Activated CD4-positive, alpha-beta memory T cell treated with anti-CD3 and anti-CD28 coated beads for 36 hours (primary cell): ENCODE data around the gene RBM17. TPM values are rescaled to one million over a fixed set of nuclear protein-coding genes. Genes with fewer than 3 reads are reported as not detected.

Experiments used
- CTCF ChIA-PET: fragments of 350-600 bp; sonication (Branson Sonifier 250); formaldehyde crosslinking; loops from one replicate; lab custom pipeline; 2021; ENCODE audit warnings: antibody characterized with exemption, inconsistent platforms; lab: Charles Lee
- POLR2A ChIA-PET: fragments of 350-600 bp; sonication (Branson Sonifier 250); formaldehyde crosslinking; loops from one replicate; lab custom pipeline; 2021; ENCODE audit warnings: antibody characterized with exemption; lab: Charles Lee
- DNase-seq: peaks from one replicate; pipeline ENCODE4 v3.0.0-alpha.2; 2020
- H3K27ac Mint-ChIP-seq: one replicate; pipeline ENCODE4 v1.8.0; 2021; ENCODE audit warnings: mixed read lengths
- H3K27me3 Mint-ChIP-seq: one replicate; pipeline ENCODE4 v1.8.0; 2021; ENCODE audit warnings: mixed read lengths
- H3K36me3 Mint-ChIP-seq: one replicate; pipeline ENCODE4 v1.8.0; 2021; ENCODE audit warnings: mixed read lengths
- H3K4me1 Mint-ChIP-seq: one replicate; pipeline ENCODE4 v1.8.0; 2021; ENCODE audit warnings: low read depth, mixed read lengths
- H3K4me3 Mint-ChIP-seq: one replicate; pipeline ENCODE4 v1.8.0; 2021; ENCODE audit warnings: mild to moderate bottlenecking, mixed read lengths
- H3K9me3 Mint-ChIP-seq: one replicate; pipeline ENCODE4 v1.8.0; 2021; ENCODE audit warnings: mixed read lengths
- intact Hi-C: fragments of 100-400 bp; cut with micrococcal nuclease; formaldehyde crosslinking; loops from one replicate; pipeline ENCODE4 v1.15.1; 2023
- total RNA-seq, 2 experiments: library from RNA; stranded (reverse); gene quantifications; one replicate each; pipeline ENCODE4 v1.2.3, GENCODE V29; 2021

Gene RBM17
- total RNA-seq, 2 experiments from 2014 or later, result 151 to 155 TPM

- POLR2A ChIA-PET, result interaction anchor here (1.2 to 3.6 kb wide), 4 partner anchors 9 to 25 kb away, joined by 3 to 21 read pairs (median 6); no protein-coding TSS in a partner anchor
- H3K36me3 Mint-ChIP-seq, result peaks cover 7% of the 10 kb centered on the region
- peaks cover 84% of the 10 kb centered on the region for H3K4me1 Mint-ChIP-seq
- peaks cover 1% of the 10 kb centered on the region for H3K27me3 Mint-ChIP-seq
- H3K27ac Mint-ChIP-seq, result peak overlapping the region; percentile 83
- intact Hi-C loops, result loop anchor here (2.0 to 10.0 kb wide), 3 partner anchors 18 to 167 kb away; partner anchors contain the start of gene IL15RA
- H3K9me3 Mint-ChIP-seq, result no peaks in the 10 kb centered on the region
- peak; percentile 93 for DNase-seq
- CTCF ChIA-PET, result interaction anchor here (0.9 to 1.5 kb wide), 6 partner anchors 8 to 262 kb away, joined by 3 to 8 read pairs (median 4); partner anchors contain the start of gene PFKFB3
- H3K4me3 Mint-ChIP-seq, result peak overlapping the region; percentile 80
Observed at GRCh38 chr10:6144406-6145165, 55.8 kb downstream of the RBM17 start.

DNA sequence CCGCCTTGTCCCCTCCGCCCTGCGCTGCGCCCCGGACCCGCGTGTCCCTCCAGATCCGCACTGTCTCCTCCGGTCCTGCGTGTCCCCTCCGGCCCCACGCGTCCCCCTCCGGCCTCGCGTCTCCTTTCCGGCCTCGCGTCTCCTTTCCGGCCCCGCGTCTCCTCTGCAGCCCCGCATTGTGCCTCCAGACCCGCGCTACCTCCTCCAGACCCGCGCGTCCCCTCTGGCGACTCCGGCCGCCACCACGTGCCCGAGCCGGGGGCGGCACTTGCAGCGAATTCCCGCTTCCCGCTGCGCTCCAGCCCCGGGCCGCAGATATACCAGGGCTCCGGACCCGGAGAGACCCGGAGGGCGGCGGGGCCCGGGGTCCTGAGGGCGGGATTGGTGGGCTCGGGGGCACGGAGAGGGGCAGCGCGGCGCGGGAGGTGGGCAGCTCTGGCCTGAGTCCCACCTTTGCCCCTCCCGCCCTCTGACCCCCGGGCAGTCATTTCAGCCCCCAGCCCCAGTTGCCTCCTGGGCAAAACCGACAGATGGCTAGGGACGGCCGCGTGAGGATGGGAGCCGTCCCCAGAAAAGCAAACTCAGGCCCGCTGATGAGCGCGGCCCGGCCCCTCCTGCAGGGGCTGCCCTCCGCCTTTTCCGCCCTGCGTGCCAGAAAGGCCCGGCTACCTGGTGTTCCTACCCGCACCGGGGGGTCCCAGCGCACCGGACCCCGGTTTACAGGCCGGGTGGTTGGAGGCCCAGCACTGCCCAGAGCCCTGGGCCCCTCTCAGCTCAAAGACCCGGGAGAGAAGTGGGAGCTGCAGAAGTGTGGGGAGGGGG is 56.5 kb downstream of the RBM17 start:
- peak overlapping the region; percentile 80 for H3K4me3 Mint-ChIP-seq
- H3K36me3 Mint-ChIP-seq, result peaks cover 7% of the 10 kb centered on the region
- H3K4me1 Mint-ChIP-seq, result peaks cover 82% of the 10 kb centered on the region
- DNase-seq, result peak; percentile 17
- H3K27me3 Mint-ChIP-seq, result no peaks in the 10 kb centered on the region
- ChIA-PET CTCF (interaction anchor here (1.0 to 1.5 kb wide), 4 partner anchors 9 to 59 kb away, joined by 3 to 8 read pairs (median 6); partner anchors contain the start of gene PFKFB3), POLR2A (interaction anchor here (1.5 to 3.6 kb wide), 3 partner anchors 9 to 18 kb away, joined by 3 to 21 read pairs (median 8); no protein-coding TSS in a partner anchor)
- intact Hi-C loops, result loop anchor here (2.0 to 10.0 kb wide), 2 partner anchors 17 to 129 kb away; no protein-coding TSS in a partner anchor
- no peaks in the 10 kb centered on the region for H3K9me3 Mint-ChIP-seq
- peak overlapping the region; percentile 74 for H3K27ac Mint-ChIP-seq

- no peaks in the 10 kb centered on the region for H3K27me3 Mint-ChIP-seq
- CTCF ChIA-PET, result interaction anchor here (1.0 to 2.4 kb wide), 2 partner anchors 10 to 60 kb away, joined by 3 to 10 read pairs; no protein-coding TSS in a partner anchor
- H3K27ac Mint-ChIP-seq, result peak overlapping the region; percentile 58
- peak overlapping the region; percentile 80 for H3K4me3 Mint-ChIP-seq
- intact Hi-C loops, result loop anchor here (10.0 kb wide), 1 partner anchor 129 kb away; no protein-coding TSS in a partner anchor
- no peak for DNase-seq
- H3K36me3 Mint-ChIP-seq, result peaks cover 7% of the 10 kb centered on the region
- no peaks in the 10 kb centered on the region for H3K9me3 Mint-ChIP-seq
- H3K4me1 Mint-ChIP-seq, result peaks cover 80% of the 10 kb centered on the region
- POLR2A ChIA-PET, result interaction anchor here (1.6 kb wide), 1 partner anchor 10 kb away, joined by 5 read pairs; no protein-coding TSS in a partner anchor
Observed at GRCh38 chr10:6146013-6146785, 57.4 kb downstream of the RBM17 start.

DNA sequence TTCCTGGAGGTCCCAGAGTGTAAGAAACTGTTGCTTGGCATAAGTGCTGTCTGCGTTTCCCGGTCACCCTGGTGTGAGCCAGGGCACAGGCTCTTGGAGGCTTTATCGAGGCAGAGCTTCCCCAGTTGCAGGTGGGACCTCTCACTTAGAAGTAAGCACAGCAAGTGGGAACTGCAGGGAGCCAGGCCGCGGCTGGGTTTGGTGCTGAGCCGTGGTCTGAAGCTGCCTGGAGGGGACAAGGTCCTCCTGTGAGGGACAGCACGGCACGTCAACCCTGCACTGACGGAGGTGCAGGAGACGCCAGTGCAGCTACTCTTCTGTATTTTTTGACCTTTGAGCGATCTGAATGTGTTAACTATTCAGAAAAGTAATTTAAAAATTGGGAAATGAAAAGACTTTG is 58.1 kb downstream of the RBM17 start:
- Mint-ChIP-seq H3K27ac (no peak overlapping the region), H3K36me3 (peaks cover 7% of the 10 kb centered on the region), H3K9me3 (no peaks in the 10 kb centered on the region), H3K4me1 (peaks cover 77% of the 10 kb centered on the region), H3K27me3 (no peaks in the 10 kb centered on the region), H3K4me3 (no peak overlapping the region)
- POLR2A ChIA-PET, result interaction anchor here (1.6 kb wide), 1 partner anchor 11 kb away, joined by 5 read pairs; no protein-coding TSS in a partner anchor
- CTCF ChIA-PET, result interaction anchor here (2.4 kb wide), 1 partner anchor 10 kb away, joined by 10 read pairs; no protein-coding TSS in a partner anchor
- no peak for DNase-seq
- intact Hi-C loops, result loop anchor here (10.0 kb wide), 1 partner anchor 128 kb away; no protein-coding TSS in a partner anchor

- Mint-ChIP-seq H3K4me3 (no peak overlapping the region), H3K36me3 (peaks cover 7% of the 10 kb centered on the region), H3K9me3 (no peaks in the 10 kb centered on the region), H3K4me1 (peaks cover 64% of the 10 kb centered on the region), H3K27ac (peak overlapping the region; percentile 24), H3K27me3 (no peaks in the 10 kb centered on the region)
- intact Hi-C loops, result loop anchor here (10.0 kb wide), 1 partner anchor 127 kb away; no protein-coding TSS in a partner anchor
- DNase-seq, result peak; percentile 44
- CTCF ChIA-PET, result interaction anchor here (0.6 to 4.7 kb wide), 6 partner anchors 12 to 253 kb away, joined by 3 to 23 read pairs (median 4); no protein-coding TSS in a partner anchor
- POLR2A ChIA-PET, result interaction anchor here (1.9 kb wide), 1 partner anchor 58 kb away, joined by 4 read pairs; no protein-coding TSS in a partner anchor
Observed at GRCh38 chr10:6148251-6148701, 59.4 kb downstream of the RBM17 start.

- DNase-seq, result peak; percentile 46
- intact Hi-C loops, result loop anchor here (10.0 kb wide), 1 partner anchor 126 kb away; no protein-coding TSS in a partner anchor
- Mint-ChIP-seq H3K27ac (no peak overlapping the region), H3K9me3 (no peaks in the 10 kb centered on the region), H3K4me1 (peaks cover 58% of the 10 kb centered on the region), H3K27me3 (no peaks in the 10 kb centered on the region), H3K36me3 (peaks cover 7% of the 10 kb centered on the region), H3K4me3 (no peak overlapping the region)
- POLR2A ChIA-PET, result interaction anchor here (1.5 to 1.9 kb wide), 2 partner anchors 54 to 59 kb away, joined by 3 to 4 read pairs; partner anchors contain the start of gene PFKFB3
- CTCF ChIA-PET, result interaction anchor here (1.3 to 4.7 kb wide), 4 partner anchors 12 to 253 kb away, joined by 3 to 23 read pairs (median 8); no protein-coding TSS in a partner anchor
Observed at GRCh38 chr10:6148908-6149307, 60.1 kb downstream of the RBM17 start.

GRCh38 chr10:6151087-6151977 is 62.5 kb downstream of the RBM17 start:
- Mint-ChIP-seq H3K36me3 (peaks cover 5% of the 10 kb centered on the region), H3K4me3 (no peak overlapping the region), H3K27ac (peak overlapping the region; percentile 15), H3K4me1 (peaks cover 47% of the 10 kb centered on the region), H3K9me3 (no peaks in the 10 kb centered on the region), H3K27me3 (no peaks in the 10 kb centered on the region)
- DNase-seq, result peak; percentile 61
- intact Hi-C loops, result loop anchor here (1.0 kb wide), 1 partner anchor 42 kb away; no protein-coding TSS in a partner anchor
- CTCF ChIA-PET, result interaction anchor here (0.7 to 4.7 kb wide), 26 partner anchors 8 to 258 kb away, joined by 3 to 39 read pairs (median 5); partner anchors contain the start of gene PFKFB3
- POLR2A ChIA-PET, result interaction anchor here (0.7 to 1.7 kb wide), 4 partner anchors 9 to 51 kb away, joined by 4 to 5 read pairs (median 4); partner anchors contain the start of gene PFKFB3

DNA sequence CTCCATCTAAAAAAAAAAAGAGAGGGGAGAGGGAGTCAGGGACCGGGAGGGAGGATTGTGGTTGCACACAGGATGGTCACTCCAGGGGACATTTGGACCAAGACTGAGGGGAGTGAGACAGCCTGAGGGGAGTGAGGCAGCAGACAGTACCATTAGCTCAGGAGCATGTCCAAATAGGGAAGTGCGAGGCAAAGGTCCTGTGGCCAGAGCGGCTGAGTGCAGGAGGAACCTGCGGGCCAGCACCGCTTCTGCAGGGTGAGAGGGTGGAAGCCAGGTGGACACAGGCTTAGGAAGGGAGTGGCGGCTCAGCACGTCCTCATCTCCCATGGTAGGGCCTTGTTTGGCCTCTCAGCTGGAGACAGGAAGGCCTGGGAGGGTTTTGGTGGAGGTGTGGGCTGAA is 65.0 kb downstream of the RBM17 start:
- intact Hi-C loops, result no loop called here
- H3K4me3 Mint-ChIP-seq, result no peak overlapping the region
- H3K27ac Mint-ChIP-seq, result no peak overlapping the region
- H3K9me3 Mint-ChIP-seq, result no peaks in the 10 kb centered on the region
- CTCF ChIA-PET, result interaction anchor here (1.0 to 1.3 kb wide), 2 partner anchors 43 to 68 kb away, joined by 3 to 4 read pairs; no protein-coding TSS in a partner anchor
- POLR2A ChIA-PET, result interaction anchor here (0.6 kb wide), 1 partner anchor 35 kb away, joined by 4 read pairs; no protein-coding TSS in a partner anchor
- no peaks in the 10 kb centered on the region for H3K36me3 Mint-ChIP-seq
- H3K27me3 Mint-ChIP-seq, result no peaks in the 10 kb centered on the region
- H3K4me1 Mint-ChIP-seq, result peaks cover 31% of the 10 kb centered on the region
- no peak for DNase-seq

DNA sequence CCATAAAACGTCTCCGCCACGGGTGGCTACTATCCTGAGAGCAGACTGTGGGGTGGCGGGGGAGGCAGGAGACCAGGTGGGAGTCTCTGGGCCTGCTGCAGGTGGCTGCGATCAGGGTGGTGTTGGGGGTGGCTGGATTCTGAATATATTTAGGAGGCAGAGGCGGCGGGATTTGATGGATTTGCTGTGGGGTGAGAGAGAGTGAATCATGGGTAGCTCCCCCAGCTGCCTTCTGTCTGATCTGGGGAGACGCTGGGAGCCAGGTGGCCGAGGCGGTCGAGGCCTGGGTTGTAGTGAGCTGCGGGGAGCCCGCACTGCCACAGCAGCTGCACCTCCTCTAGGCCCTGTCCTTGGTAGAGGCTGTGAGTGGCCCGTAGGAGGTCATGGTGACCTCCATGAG is 65.7 kb downstream of the RBM17 start:
- Mint-ChIP-seq H3K27ac (no peak overlapping the region), H3K27me3 (no peaks in the 10 kb centered on the region), H3K4me1 (peaks cover 27% of the 10 kb centered on the region), H3K9me3 (no peaks in the 10 kb centered on the region), H3K4me3 (no peak overlapping the region), H3K36me3 (no peaks in the 10 kb centered on the region)
- ChIA-PET CTCF (interaction anchor here (1.0 to 2.4 kb wide), 2 partner anchors 68 to 247 kb away, joined by 4 to 6 read pairs; no protein-coding TSS in a partner anchor), POLR2A (interaction anchor here (0.5 to 0.7 kb wide), 2 partner anchors 9 to 155 kb away, joined by 3 read pairs; no protein-coding TSS in a partner anchor)
- intact Hi-C loops, result no loop called here
- DNase-seq, result no peak
